ENCODE results near the gene POLA1.

POLA1 gene

GRCh38 chrX:24988314-24988713 is 294.6 kb downstream of the POLA1 start:
- no peak overlapping the region for H3K27ac ChIP-seq (ENCODE audit: low read depth in 2 of 2, low read length in 2 of 2)
- no peak overlapping the region for H3K9ac ChIP-seq (ENCODE audit: low read depth in 1 of 2, low read length in 2 of 2)
- no peaks in the 10 kb centered on the region for H3K9me3 ChIP-seq (ENCODE audit: control insufficient read depth in 2 of 2, low read length in 2 of 2)
- no peaks in the 10 kb centered on the region for H3K27me3 ChIP-seq (ENCODE audit: control insufficient read depth in 2 of 2, insufficient read depth in 2 of 2, low read length in 2 of 2)
- no peaks in the 10 kb centered on the region for H3K36me3 ChIP-seq (ENCODE audit: control insufficient read depth in 2 of 2, insufficient read depth in 2 of 2, low read length in 2 of 2)
- H3K4me1 ChIP-seq (ENCODE audit: control insufficient read depth in 2 of 2, insufficient read depth in 2 of 2, low read length in 2 of 2): no peaks in the 10 kb centered on the region
- H3K4me3 ChIP-seq (ENCODE audit: low read length in 2 of 2): no peak overlapping the region

GRCh38 chrX:24990535-24990934 is 296.8 kb downstream of the POLA1 start:
- no peaks in the 10 kb centered on the region for H3K4me1 ChIP-seq (ENCODE audit: control insufficient read depth in 2 of 2, insufficient read depth in 2 of 2, low read length in 2 of 2)
- H3K9me3 ChIP-seq (ENCODE audit: control insufficient read depth in 2 of 2, low read length in 2 of 2): no peaks in the 10 kb centered on the region
- H3K27me3 ChIP-seq (ENCODE audit: control insufficient read depth in 2 of 2, insufficient read depth in 2 of 2, low read length in 2 of 2): peaks cover 0 to 4% of the 10 kb centered on the region in 2 donors
- H3K27ac ChIP-seq (ENCODE audit: low read depth in 2 of 2, low read length in 2 of 2): no peak overlapping the region
- H3K9ac ChIP-seq (ENCODE audit: low read depth in 1 of 2, low read length in 2 of 2): no peak overlapping the region
- H3K36me3 ChIP-seq (ENCODE audit: control insufficient read depth in 2 of 2, insufficient read depth in 2 of 2, low read length in 2 of 2): no peaks in the 10 kb centered on the region
- H3K4me3 ChIP-seq (ENCODE audit: low read length in 2 of 2): no peak overlapping the region

- Histone ChIP-seq H3K27me3 (ENCODE audit: control insufficient read depth in 2 of 2, insufficient read depth in 2 of 2, low read length in 2 of 2) (peaks cover 4% of the 10 kb centered on the region in 2 donors), H3K9ac (ENCODE audit: low read depth in 1 of 2, low read length in 2 of 2) (no peak overlapping the region), H3K4me3 (ENCODE audit: low read length in 2 of 2) (no peak overlapping the region), H3K9me3 (ENCODE audit: control insufficient read depth in 2 of 2, low read length in 2 of 2) (no peaks in the 10 kb centered on the region), H3K4me1 (ENCODE audit: control insufficient read depth in 2 of 2, insufficient read depth in 2 of 2, low read length in 2 of 2) (no peaks in the 10 kb centered on the region), H3K36me3 (ENCODE audit: control insufficient read depth in 2 of 2, insufficient read depth in 2 of 2, low read length in 2 of 2) (no peaks in the 10 kb centered on the region), H3K27ac (ENCODE audit: low read depth in 2 of 2, low read length in 2 of 2) (no peak overlapping the region)
These were observed 300.2 kb downstream of the POLA1 start for GRCh38 chrX:24993879-24994278.

GRCh38 chrX:24996096-24996709 is 302.5 kb downstream of the POLA1 start:
- Histone ChIP-seq H3K36me3 (ENCODE audit: control insufficient read depth in 2 of 2, insufficient read depth in 2 of 2, low read length in 2 of 2) (no peaks in the 10 kb centered on the region), H3K9ac (ENCODE audit: low read depth in 1 of 2, low read length in 2 of 2) (no peak overlapping the region), H3K4me3 (ENCODE audit: low read length in 2 of 2) (no peak overlapping the region), H3K9me3 (ENCODE audit: control insufficient read depth in 2 of 2, low read length in 2 of 2) (no peaks in the 10 kb centered on the region), H3K4me1 (ENCODE audit: control insufficient read depth in 2 of 2, insufficient read depth in 2 of 2, low read length in 2 of 2) (no peaks in the 10 kb centered on the region), H3K27ac (ENCODE audit: low read depth in 2 of 2, low read length in 2 of 2) (no peak overlapping the region), H3K27me3 (ENCODE audit: control insufficient read depth in 2 of 2, insufficient read depth in 2 of 2, low read length in 2 of 2) (peaks cover 4% of the 10 kb centered on the region in 2 donors)

GRCh38 chrX:24999511-24999910 is 305.8 kb downstream of the POLA1 start:
- H3K9ac ChIP-seq (ENCODE audit: low read depth in 1 of 2, low read length in 2 of 2): no peak overlapping the region
- no peak overlapping the region for H3K4me3 ChIP-seq (ENCODE audit: low read length in 2 of 2)
- peaks cover 11 to 15% of the 10 kb centered on the region in 2 donors for H3K27me3 ChIP-seq (ENCODE audit: control insufficient read depth in 2 of 2, insufficient read depth in 2 of 2, low read length in 2 of 2)
- H3K4me1 ChIP-seq (ENCODE audit: control insufficient read depth in 2 of 2, insufficient read depth in 2 of 2, low read length in 2 of 2): no peaks in the 10 kb centered on the region
- no peaks in the 10 kb centered on the region for H3K9me3 ChIP-seq (ENCODE audit: control insufficient read depth in 2 of 2, low read length in 2 of 2)
- H3K36me3 ChIP-seq (ENCODE audit: control insufficient read depth in 2 of 2, insufficient read depth in 2 of 2, low read length in 2 of 2): no peaks in the 10 kb centered on the region
- H3K27ac ChIP-seq (ENCODE audit: low read depth in 2 of 2, low read length in 2 of 2): no peak overlapping the region

- H3K27me3 ChIP-seq (ENCODE audit: control insufficient read depth in 2 of 2, insufficient read depth in 2 of 2, low read length in 2 of 2): peaks cover 23 to 31% of the 10 kb centered on the region in 2 donors
- H3K4me1 ChIP-seq (ENCODE audit: control insufficient read depth in 2 of 2, insufficient read depth in 2 of 2, low read length in 2 of 2): no peaks in the 10 kb centered on the region
- H3K4me3 ChIP-seq (ENCODE audit: low read length in 2 of 2): no peak overlapping the region
- H3K36me3 ChIP-seq (ENCODE audit: control insufficient read depth in 2 of 2, insufficient read depth in 2 of 2, low read length in 2 of 2): no peaks in the 10 kb centered on the region
- H3K9me3 ChIP-seq (ENCODE audit: control insufficient read depth in 2 of 2, low read length in 2 of 2): no peaks in the 10 kb centered on the region
- H3K9ac ChIP-seq (ENCODE audit: low read depth in 1 of 2, low read length in 2 of 2): peak overlapping the region in 1 of 2 donors; percentile 7
- H3K27ac ChIP-seq (ENCODE audit: low read depth in 2 of 2, low read length in 2 of 2): no peak overlapping the region
These were observed 308.3 kb downstream of the POLA1 start for GRCh38 chrX:25001808-25002660.

- Histone ChIP-seq H3K36me3 (ENCODE audit: control insufficient read depth in 2 of 2, insufficient read depth in 2 of 2, low read length in 2 of 2) (no peaks in the 10 kb centered on the region), H3K4me3 (ENCODE audit: low read length in 2 of 2) (peak overlapping the region; percentile 33 to 48), H3K27ac (ENCODE audit: low read depth in 2 of 2, low read length in 2 of 2) (no peak overlapping the region), H3K27me3 (ENCODE audit: control insufficient read depth in 2 of 2, insufficient read depth in 2 of 2, low read length in 2 of 2) (peaks cover 22 to 34% of the 10 kb centered on the region in 2 donors), H3K4me1 (ENCODE audit: control insufficient read depth in 2 of 2, insufficient read depth in 2 of 2, low read length in 2 of 2) (no peaks in the 10 kb centered on the region), H3K9ac (ENCODE audit: low read depth in 1 of 2, low read length in 2 of 2) (peak overlapping the region in 1 of 2 donors; percentile 7), H3K9me3 (ENCODE audit: control insufficient read depth in 2 of 2, low read length in 2 of 2) (no peaks in the 10 kb centered on the region)
These were observed 308.9 kb downstream of the POLA1 start for GRCh38 chrX:25002661-25003020.

- no peaks in the 10 kb centered on the region for H3K4me1 ChIP-seq (ENCODE audit: control insufficient read depth in 2 of 2, insufficient read depth in 2 of 2, low read length in 2 of 2)
- H3K27me3 ChIP-seq (ENCODE audit: control insufficient read depth in 2 of 2, insufficient read depth in 2 of 2, low read length in 2 of 2): peaks cover 28 to 40% of the 10 kb centered on the region in 2 donors
- H3K27ac ChIP-seq (ENCODE audit: low read depth in 2 of 2, low read length in 2 of 2): no peak overlapping the region
- peak overlapping the region in 1 of 2 donors; percentile 26 for H3K9ac ChIP-seq (ENCODE audit: low read depth in 1 of 2, low read length in 2 of 2)
- H3K36me3 ChIP-seq (ENCODE audit: control insufficient read depth in 2 of 2, insufficient read depth in 2 of 2, low read length in 2 of 2): no peaks in the 10 kb centered on the region
- H3K4me3 ChIP-seq (ENCODE audit: low read length in 2 of 2): peak overlapping the region; percentile 33 to 48
- H3K9me3 ChIP-seq (ENCODE audit: control insufficient read depth in 2 of 2, low read length in 2 of 2): no peaks in the 10 kb centered on the region
These were observed 309.5 kb downstream of the POLA1 start for GRCh38 chrX:25003066-25003849.

GRCh38 chrX:25004040-25004439 is 310.3 kb downstream of the POLA1 start:
- H3K27me3 ChIP-seq (ENCODE audit: control insufficient read depth in 2 of 2, insufficient read depth in 2 of 2, low read length in 2 of 2): peaks cover 35 to 41% of the 10 kb centered on the region in 2 donors
- H3K9me3 ChIP-seq (ENCODE audit: control insufficient read depth in 2 of 2, low read length in 2 of 2): no peaks in the 10 kb centered on the region
- no peaks in the 10 kb centered on the region for H3K36me3 ChIP-seq (ENCODE audit: control insufficient read depth in 2 of 2, insufficient read depth in 2 of 2, low read length in 2 of 2)
- no peak overlapping the region for H3K9ac ChIP-seq (ENCODE audit: low read depth in 1 of 2, low read length in 2 of 2)
- no peak overlapping the region for H3K4me3 ChIP-seq (ENCODE audit: low read length in 2 of 2)
- no peaks in the 10 kb centered on the region for H3K4me1 ChIP-seq (ENCODE audit: control insufficient read depth in 2 of 2, insufficient read depth in 2 of 2, low read length in 2 of 2)
- H3K27ac ChIP-seq (ENCODE audit: low read depth in 2 of 2, low read length in 2 of 2): no peak overlapping the region
